Measurements from ENCODE around the gene NEO1.

The NEO1 gene

GRCh38 chr15:73331991-73332925 lies 280.0 kb downstream of the NEO1 start:
- TF ChIP-seq RARB (CRISPR knock-in tag; IDR thresholded peaks at IDR 0.05) (no peak), TCF4 (CRISPR knock-in tag; IDR thresholded peaks at IDR 0.05; ENCODE audit: borderline replicate concordance) (no peak), TSHZ2 (CRISPR knock-in tag; IDR thresholded peaks at IDR 0.05) (no peak)
- ATAC-seq = no peak

GRCh38 chr15:73333001-73333400 lies 280.7 kb downstream of the NEO1 start:
- no peak for ATAC-seq
- TF ChIP-seq CREB5 (CRISPR knock-in tag; IDR thresholded peaks at IDR 0.05; ENCODE audit: low read depth) (no peak), CSDC2 (CRISPR knock-in tag; IDR thresholded peaks at IDR 0.05) (no peak), BACH2 (CRISPR knock-in tag; IDR thresholded peaks at IDR 0.05; ENCODE audit: borderline replicate concordance) (no peak), RARB (CRISPR knock-in tag; IDR thresholded peaks at IDR 0.05) (no peak), ARNTL (CRISPR knock-in tag; IDR thresholded peaks at IDR 0.05; ENCODE audit: borderline replicate concordance, low read depth) (no peak), ZNF70 (CRISPR knock-in tag; IDR thresholded peaks at IDR 0.05) (no peak), OSR1 (CRISPR knock-in tag; IDR thresholded peaks at IDR 0.05) (no peak), TCF4 (CRISPR knock-in tag; IDR thresholded peaks at IDR 0.05; ENCODE audit: borderline replicate concordance) (no peak), ZFP3 (CRISPR knock-in tag; IDR thresholded peaks at IDR 0.05) (no peak), CSRNP3 (CRISPR knock-in tag; IDR thresholded peaks at IDR 0.05) (no peak)

- TF ChIP-seq CSRNP3 (CRISPR knock-in tag; IDR thresholded peaks at IDR 0.05) (no peak), ZFP3 (CRISPR knock-in tag; IDR thresholded peaks at IDR 0.05) (no peak), GLIS3 (CRISPR knock-in tag; IDR thresholded peaks at IDR 0.05) (no peak), ZNF565 (CRISPR knock-in tag; conservative IDR thresholded peaks at IDR 0.05; ENCODE audit: low read depth) (no peak), ZNF70 (CRISPR knock-in tag; IDR thresholded peaks at IDR 0.05) (no peak), ZNF8 (CRISPR knock-in tag; IDR thresholded peaks at IDR 0.05) (no peak), RARB (CRISPR knock-in tag; IDR thresholded peaks at IDR 0.05) (no peak), SNAI2 (CRISPR knock-in tag; IDR thresholded peaks at IDR 0.05) (no peak), ARNTL (CRISPR knock-in tag; IDR thresholded peaks at IDR 0.05; ENCODE audit: borderline replicate concordance, low read depth) (no peak), ZC3H10 (CRISPR knock-in tag; IDR thresholded peaks at IDR 0.05) (no peak), OSR1 (CRISPR knock-in tag; IDR thresholded peaks at IDR 0.05) (no peak), POU6F1 (CRISPR knock-in tag; IDR thresholded peaks at IDR 0.05; ENCODE audit: borderline replicate concordance, low read depth) (no peak), PPARA (CRISPR knock-in tag; IDR thresholded peaks at IDR 0.05; ENCODE audit: borderline replicate concordance) (no peak), TCF4 (CRISPR knock-in tag; IDR thresholded peaks at IDR 0.05; ENCODE audit: borderline replicate concordance) (no peak), TOX (CRISPR knock-in tag; IDR thresholded peaks at IDR 0.05; ENCODE audit: borderline replicate concordance) (no peak), BACH2 (CRISPR knock-in tag; IDR thresholded peaks at IDR 0.05; ENCODE audit: borderline replicate concordance) (no peak)
- ATAC-seq = no peak
Observed at GRCh38 chr15:73334086-73334485, 281.8 kb downstream of the NEO1 start.
